GM23248 (cell line): ENCODE measurements around the gene CCDC107.

Source experiments
- EZH2 ChIP-seq: fragments of 200-600 bp; sonication (generic); IDR thresholded peaks from 2 replicates; pipeline ENCODE4 v1.6.1; 2018; ENCODE audit warnings: antibody characterized with exemption, mild to moderate bottlenecking; ENCODE audit not compliant: insufficient read depth, poor library complexity, severe bottlenecking
- EZH2phosphoT487 ChIP-seq: fragments of 200-600 bp; sonication (generic); IDR thresholded peaks from 2 replicates; pipeline ENCODE4 v1.6.1; 2018; ENCODE audit warnings: antibody characterized with exemption, moderate library complexity, mild to moderate bottlenecking, low read depth; ENCODE audit not compliant: insufficient read depth

DNA sequence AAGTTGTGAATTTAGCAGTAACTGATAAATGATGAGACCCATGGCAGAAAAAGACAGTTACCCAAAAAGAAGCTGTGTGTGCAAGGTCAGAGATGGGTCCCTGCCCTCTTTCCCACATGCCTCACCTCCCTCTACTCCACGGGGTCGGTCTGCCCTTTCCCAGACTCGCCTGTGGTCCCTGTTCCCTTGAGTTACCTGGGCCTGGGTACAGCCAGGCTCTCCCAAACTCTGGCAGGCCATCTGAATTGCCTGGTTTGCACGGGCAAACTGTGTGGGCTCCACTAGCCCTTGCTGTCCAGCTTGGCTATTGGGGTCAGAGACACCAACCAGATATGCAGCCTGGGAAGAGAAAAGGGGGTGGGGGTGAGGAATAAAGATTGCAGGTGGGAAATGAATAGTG lies 50.1 kb downstream of the CCDC107 start:
- no peak for TF ChIP-seq EZH2
- no peak for TF ChIP-seq EZH2phosphoT487
